Stomach (tissue), 4 donors: ENCODE results near the gene INF2.

Experiments
- CTCF ChIP-seq, 7 experiments: fragments of 450-650 bp in 4 of 7; fragments of 200-600 bp in 3 of 7; sonication (generic) in 3 of 7; IDR thresholded peaks; one replicate each; pipeline ENCODE4 v1.5.1; 2016 to 2019; ENCODE audit warnings: antibody characterized with exemption in 7 of 7, control low read depth in 2 of 7, mild to moderate bottlenecking in 1 of 7
- EP300 ChIP-seq: sonication (generic); formaldehyde crosslinking; IDR thresholded peaks from one replicate; pipeline ENCODE4 v1.6.1; 2017; ENCODE audit warnings: antibody characterized with exemption
- POLR2A ChIP-seq, 4 donors: fragments of 450-650 bp; IDR thresholded peaks; one replicate each; pipeline ENCODE4 v1.6.1; 2016; ENCODE audit warnings: antibody characterized with exemption in 4 of 4, control low read depth in 2 of 4, mild to moderate bottlenecking in 1 of 4, moderate library complexity in 1 of 4

DNA sequence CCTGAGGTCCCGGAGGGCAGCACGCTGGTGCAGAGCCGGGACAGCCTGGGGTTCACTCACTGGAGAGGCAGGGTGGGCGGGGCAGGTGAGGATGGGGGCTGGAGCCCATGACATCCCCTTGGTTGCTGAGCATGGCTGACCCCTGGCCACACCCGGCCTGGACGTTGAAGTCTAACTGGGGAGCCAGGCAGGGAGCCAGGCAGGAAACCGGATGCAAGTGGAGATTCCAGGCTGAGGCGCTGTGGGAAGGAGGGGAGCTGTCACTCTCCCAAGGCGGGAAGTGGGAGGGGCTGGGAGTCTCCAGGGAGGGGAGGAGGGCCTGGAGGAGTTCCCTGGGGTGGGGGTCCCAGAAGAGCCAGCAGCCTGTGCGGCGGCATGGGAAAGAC, 7.7 kb upstream of the INF2 start:
- no peak for TF ChIP-seq CTCF (IDR thresholded peaks at IDR 0.05)
- no peak for TF ChIP-seq EP300
- no peak for TF ChIP-seq POLR2A (IDR thresholded peaks at IDR 0.05)
